HG03520 (cell line): ENCODE results near the gene RNASEH2B.

ENCODE experiments used
- ATAC-seq: cut with Tn5 transposase; IDR thresholded peaks from one replicate; pipeline ENCODE4 v1.9.1; 2021; ENCODE audit warnings: mild to moderate bottlenecking, moderate library complexity; ENCODE audit not compliant: unreplicated experiment

RNASEH2B gene, protein sequence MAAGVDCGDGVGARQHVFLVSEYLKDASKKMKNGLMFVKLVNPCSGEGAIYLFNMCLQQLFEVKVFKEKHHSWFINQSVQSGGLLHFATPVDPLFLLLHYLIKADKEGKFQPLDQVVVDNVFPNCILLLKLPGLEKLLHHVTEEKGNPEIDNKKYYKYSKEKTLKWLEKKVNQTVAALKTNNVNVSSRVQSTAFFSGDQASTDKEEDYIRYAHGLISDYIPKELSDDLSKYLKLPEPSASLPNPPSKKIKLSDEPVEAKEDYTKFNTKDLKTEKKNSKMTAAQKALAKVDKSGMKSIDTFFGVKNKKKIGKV

DNA sequence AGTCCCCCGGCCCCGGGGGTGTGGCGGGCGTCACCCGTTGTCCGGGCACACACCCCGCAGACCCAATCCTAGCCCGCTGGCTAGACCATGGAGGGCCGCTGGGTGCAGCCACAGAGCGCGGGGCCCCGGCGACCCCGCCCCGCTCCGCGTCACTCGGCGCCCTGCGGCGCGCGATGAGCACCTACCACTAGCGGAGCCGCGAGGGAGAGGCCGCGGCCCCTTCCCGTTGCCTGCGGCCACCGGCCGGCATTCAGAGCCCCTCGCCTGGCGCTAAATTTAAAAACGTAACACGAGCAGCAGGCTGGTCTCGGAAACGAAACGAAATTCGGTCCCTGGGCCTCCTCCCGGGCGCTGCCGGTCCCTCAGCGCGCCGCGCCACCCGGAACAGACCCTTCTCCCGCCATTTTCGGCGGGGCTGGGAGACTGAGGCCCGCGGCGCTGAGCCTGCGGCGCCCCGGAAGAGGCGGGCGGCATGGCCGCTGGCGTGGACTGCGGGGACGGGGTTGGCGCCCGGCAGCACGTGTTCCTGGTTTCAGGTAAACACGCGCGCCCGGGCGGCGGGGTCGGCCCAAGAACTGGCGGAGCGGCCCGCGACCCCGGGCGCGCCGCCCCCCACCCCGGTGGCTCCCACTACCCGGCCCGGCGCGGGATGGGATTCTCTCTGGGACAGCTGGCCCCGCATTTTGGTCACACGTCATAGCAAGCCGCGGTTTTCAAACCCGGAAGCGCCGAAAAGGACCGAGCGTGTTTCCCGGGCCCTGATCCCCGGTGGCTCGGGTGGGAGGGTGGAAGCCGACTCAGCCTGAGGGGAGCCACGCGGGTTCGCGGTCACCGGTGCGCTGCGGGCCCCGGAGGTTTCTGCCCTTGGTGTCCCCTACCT, at the start of gene RNASEH2B:
Gene RNASEH2B (plus strand): TSS at position 187 of the 880 bp plus-strand sequence. CDS start 286 bp downstream, at position 473.
- ATAC-seq, result peak; percentile 69

GRCh38 chr13:50864492-50864891, 45.1 kb upstream of the RNASEH2B start:
- ATAC-seq, result no peak

DNA sequence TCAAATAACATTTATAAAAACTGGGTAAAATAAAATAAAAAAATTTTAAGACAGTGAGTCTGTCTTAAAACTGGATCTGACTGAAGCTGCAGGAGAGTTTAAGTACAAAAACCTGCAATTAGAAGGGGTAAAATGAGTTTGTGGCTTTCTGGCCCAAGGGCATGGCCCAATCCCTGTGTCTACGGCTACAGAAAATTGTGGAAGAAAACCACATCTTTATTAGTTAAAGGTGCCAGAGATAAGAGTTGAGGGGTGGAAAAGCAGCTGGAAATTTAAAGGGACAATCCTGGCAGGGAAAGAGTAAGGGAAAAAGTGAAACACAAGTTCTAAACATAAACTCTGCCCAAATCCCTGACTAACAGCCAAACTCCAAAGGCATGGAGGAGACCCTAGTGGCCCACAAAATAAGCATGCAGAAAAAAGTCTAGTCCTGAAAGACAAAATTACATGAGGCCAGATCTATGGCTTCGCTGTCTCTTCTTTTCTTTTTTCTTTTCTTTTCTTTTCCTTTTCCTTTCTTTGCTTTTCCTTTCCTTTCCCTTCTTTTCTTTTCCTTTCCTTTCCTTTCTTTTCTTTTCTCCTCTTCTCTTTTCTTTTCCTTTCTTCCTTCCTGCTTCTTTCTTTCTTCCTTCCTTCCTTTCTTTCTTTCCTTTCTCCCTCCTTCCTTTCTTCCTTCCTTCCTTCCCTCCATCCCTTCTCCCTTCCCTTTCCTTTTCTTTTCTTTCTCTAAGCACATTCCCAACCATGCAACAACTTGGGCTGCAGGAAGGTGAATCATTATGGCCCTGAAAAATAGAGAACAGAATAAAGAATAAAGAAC, 42.6 kb upstream of the RNASEH2B start:
- no peak for ATAC-seq

DNA sequence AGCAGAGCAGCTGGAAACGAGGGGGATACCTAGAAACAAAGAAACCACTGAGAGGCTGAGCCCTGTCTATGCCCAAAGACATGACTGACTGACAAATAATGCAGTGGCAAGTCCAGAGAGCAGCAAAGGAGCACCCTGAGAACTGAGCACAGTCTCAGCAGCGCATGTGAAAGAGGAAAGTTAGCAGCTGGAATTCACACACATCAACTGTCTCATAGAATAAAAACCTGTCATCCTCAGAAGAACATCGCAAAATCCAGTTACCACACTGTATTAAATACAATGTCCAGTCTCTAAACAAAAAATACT, 42.0 kb upstream of the RNASEH2B start:
- no peak for ATAC-seq

DNA sequence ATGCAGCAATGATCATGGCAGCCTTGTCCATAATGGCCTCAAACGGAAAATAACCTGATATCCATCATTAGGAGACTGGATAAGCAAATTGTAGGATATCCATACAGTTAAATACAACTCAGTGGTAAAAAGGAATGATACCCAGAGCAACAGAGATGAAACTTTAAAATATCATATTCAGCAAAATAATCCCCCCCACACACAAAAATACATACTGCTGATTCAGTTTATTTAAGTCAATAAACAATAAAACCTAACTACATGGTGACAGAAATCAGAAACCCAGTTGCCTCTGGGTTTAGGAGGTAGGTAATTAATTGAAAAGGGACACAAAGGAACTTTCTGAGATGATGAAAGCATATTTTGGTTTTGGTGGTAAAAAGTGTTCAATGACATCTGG, 38.2 kb upstream of the RNASEH2B start:
- no peak for ATAC-seq

- no peak for ATAC-seq
Measured at GRCh38 chr13:50873467-50873866, 36.1 kb upstream of the RNASEH2B start.

DNA sequence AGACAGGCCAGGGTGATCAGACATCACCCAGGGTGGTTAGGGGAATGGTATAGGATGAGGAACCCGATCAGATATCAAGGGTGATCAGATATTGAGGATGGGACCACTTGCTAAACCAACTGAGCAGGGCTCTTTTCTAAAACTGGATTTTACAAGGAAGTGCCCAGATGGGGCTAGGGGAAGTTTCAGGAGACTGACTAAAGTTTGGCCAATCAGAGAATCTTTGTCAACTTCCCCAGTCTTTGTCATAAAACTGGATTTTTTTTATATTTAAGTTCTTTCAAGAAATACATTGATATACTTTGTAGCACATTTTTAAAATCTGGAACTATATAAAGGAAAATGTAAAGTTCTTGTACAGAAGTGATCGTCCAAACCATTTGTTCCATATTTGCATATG, 35.6 kb upstream of the RNASEH2B start:
- no peak for ATAC-seq

DNA sequence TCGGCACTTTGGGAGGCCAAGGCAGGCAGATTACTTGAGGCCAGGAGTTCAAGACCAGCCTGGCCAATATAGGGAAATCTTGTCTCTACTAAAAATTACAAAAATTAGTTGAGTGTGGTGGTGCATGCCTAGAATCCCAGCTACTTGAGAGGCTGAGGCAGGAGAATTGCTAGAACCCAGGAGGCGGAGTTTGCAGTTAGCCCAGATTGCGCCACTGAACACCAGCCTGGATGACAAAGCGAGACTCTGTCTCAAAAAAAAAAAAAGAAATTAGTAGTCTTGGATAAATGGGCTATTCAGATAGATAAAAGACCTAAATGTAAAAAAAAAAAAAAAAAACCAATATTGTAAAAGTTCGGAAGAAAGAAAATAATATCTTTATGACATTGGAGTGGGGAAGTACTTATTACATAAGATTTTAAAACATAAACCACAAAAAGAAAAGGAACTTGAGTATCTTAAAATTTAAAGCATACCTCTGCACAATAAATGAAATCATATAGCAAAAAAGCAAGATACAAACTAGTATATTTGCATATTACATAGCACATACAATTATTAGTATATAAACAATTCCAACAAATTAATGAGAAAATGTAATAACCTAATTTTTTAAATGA, 26.7 kb upstream of the RNASEH2B start:
- no peak for ATAC-seq

DNA sequence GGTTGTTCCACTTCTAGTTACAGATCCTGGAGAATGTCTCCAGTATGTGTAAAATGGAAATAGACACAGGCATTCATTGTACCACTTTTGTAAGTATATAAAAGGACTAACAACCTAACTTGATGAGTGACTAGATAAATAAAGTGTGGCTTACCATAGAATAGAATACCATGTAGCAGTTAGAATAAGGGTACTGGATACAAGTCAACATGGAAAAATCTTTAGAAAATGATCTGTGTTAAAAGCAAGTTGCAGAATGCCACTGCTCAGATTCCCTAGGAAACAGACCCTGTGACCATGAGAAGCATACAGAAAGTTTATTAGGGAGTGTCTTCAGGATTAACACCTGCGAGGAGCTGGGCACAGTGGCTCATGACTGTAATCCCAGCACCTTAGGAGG, 25.9 kb upstream of the RNASEH2B start:
- no peak for ATAC-seq

DNA sequence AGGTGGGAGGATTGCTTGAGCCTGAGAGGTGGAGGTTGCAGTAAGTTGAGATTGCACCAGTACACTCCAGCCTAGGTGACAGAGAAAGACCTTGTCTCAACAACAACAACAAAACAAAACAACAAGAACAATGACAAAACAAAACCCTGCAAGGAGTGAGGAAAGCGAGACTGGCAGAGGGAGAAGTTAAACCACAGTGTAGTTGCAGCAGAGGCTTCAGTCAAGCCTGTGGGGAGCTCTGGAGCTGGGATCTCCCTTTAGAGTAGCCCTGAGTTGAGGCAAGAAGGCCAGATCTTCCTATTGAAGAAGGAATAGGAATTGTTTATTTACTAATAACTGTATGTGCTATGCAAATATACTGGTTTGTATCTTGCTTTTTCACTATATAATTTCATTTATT, 25.3 kb upstream of the RNASEH2B start:
- no peak for ATAC-seq

DNA sequence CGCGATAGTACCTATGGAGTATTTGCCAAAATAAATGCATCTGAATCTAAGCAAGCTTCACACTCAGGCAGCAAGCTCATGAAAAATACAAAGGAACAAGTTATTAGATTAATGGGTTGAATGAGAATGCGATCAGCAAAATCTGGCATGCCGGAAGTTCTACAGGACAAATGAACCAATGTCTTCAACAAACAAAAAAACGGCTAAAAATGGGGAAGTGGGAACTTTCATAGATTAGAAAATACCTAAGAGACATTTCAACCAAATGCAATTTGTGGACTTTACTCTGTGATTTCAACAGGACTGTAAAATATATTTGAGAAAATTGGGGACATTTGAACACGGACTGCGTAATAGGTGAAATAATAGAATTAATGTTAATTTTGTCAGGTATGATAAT, 22.4 kb upstream of the RNASEH2B start:
- no peak for ATAC-seq

- no peak for ATAC-seq
Measured at GRCh38 chr13:50888362-50888761, 21.2 kb upstream of the RNASEH2B start.

- ATAC-seq, result no peak
Measured at GRCh38 chr13:50889317-50889716, 20.3 kb upstream of the RNASEH2B start.

DNA sequence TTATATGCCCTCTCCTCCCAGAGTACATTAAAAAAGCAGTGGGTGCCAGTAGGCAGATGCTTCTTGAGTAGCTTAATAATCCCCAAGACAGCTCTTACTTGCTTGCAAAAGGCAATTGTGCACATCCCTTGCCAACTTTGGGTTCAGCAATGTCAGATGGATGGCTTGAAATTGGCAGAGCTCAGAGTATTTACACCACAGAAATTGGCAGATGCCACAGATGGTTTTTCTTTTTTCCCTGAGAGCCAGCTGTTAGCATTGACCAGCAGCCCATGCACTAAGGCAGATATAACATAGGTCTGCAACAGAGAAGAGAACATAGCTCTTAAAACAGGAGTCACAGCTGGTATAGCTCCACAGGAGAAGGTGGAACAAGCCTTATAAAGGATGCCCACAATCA, 18.4 kb upstream of the RNASEH2B start:
- no peak for ATAC-seq

DNA sequence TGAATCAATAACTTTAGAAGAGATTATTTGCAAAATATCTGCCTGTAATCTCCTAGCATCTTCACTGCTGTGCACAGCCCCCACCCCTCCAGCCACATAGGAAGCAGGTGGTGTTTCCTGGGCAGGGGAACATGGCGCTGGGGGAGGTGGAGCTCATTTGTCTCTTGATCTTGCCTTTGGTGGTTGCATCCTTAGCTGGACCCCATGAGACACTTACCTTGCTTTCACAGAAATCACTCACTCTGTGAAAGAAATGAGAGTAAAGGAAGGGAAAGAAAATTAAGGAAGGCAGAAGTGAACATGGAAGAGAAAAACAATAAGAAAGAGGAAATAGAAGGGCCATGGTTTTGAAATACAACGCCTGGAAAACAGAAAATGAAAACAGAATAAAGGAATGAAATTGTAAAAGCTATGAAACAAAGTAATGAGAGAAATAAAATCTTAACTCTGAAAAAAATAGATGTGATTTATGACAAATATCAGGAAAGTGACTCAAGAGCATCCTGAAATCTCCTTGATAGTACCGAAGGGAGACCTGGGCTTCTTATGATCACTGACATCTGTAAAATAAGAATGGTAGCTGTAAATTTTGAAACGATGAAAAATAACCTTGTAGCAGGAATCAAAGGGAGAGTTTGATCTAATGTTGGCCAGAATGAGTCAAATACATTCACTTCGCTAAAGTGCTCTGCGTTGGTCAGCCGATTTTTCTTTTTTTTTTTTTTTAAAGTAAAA, 17.2 kb upstream of the RNASEH2B start:
- ATAC-seq, result no peak

DNA sequence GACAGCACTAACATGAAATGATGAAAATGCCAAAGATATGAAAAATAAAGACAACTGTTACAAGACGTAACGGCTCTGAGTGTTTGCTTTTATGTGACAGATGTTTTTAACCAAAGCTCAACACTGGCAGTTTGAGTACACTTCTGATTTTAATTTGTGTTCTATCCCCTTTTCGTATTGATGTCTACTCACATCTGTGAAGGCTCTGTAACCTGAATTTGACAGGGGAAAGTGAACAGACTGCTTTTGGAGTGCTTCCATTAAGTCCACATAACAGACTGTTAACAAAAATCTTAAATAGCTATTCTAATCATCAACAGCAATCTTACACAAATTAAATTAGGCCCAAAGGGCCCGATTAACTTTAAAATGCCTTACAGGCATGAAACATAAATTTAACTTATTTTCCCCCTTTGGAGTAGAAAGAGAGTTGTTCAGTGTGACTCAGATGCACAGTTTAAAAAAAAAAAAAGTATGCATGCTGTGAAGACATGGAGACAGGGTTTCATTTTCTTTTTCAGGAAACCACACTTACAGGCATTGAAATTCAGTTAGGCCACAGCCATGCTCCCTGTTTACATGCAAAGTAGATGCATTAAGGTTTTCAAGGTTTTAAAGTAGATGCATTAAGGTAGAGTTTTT, 16.3 kb upstream of the RNASEH2B start:
- peak; percentile 79 for ATAC-seq

DNA sequence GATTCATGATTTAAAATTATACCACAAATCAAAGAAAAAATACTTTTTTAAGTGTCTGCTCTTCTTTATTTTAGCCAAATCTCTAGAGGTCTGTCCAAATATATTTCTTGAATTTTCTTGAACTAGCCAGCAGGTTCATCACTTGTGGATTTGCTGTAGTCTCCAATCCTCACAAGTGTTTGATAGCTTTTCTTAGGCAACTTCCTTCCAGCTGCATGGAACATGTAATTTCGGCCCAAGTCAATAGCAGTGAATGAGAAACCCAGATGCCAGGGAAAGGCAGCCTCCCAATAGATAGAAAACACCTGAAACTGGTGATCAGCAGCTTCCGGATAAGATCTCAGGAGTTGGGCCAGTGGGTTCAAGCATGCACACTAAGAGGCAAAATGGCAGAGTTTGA, 15.6 kb upstream of the RNASEH2B start:
- no peak for ATAC-seq

DNA sequence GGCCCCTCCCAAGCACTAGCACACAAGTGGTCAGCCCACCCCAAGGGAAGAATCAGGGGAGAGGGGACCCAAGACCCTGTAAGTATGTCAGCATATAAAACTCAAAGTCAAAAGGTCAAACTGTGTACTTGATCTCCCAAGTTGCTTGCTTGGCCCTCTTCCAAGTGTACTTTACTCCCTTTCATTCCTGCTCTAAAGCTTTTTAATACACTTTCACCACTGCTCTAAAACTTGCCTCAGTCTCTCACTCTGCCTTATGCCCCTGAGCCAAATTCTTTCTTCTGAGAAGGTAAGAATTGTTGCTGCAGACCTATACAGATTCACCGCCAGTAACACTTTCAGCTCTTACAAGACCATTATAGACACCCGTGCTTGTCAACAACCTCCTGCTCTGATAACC, 15.1 kb upstream of the RNASEH2B start:
- no peak for ATAC-seq

- no peak for ATAC-seq
Measured at GRCh38 chr13:50898338-50898737, 11.3 kb upstream of the RNASEH2B start.

- ATAC-seq, result no peak
Measured at GRCh38 chr13:50901701-50902100, 7.9 kb upstream of the RNASEH2B start.
